HL-60/S4 treated with phorbol 12-myristate 13-acetate at 8.2 ng/mL for 4 days and 3 days (cell line): ENCODE data around the gene RNF217.

Source experiments
- in situ Hi-C: fragments of 300-500 bp; cut with MboI; formaldehyde crosslinking; loops from 2 replicates; pipeline ENCODE4 v1.15.0; 2022; ENCODE audit warnings: low sequenced_read_pairs

The RNF217 gene

GRCh38 chr6:125095580-125096301 lies 133.5 kb downstream of the RNF217 start:
- in situ Hi-C loops: no loop called here

- in situ Hi-C loops: no loop called here
Observed at GRCh38 chr6:125097186-125097585, 134.9 kb downstream of the RNF217 start.

- in situ Hi-C loops: no loop called here
Observed at GRCh38 chr6:125098253-125098652, 136.0 kb downstream of the RNF217 start.

- in situ Hi-C loops: no loop called here
Observed at GRCh38 chr6:125099211-125100073, 137.2 kb downstream of the RNF217 start.

GRCh38 chr6:125100074-125100652 lies 137.9 kb downstream of the RNF217 start:
- in situ Hi-C loops: no loop called here

- in situ Hi-C loops: no loop called here
Observed at GRCh38 chr6:125101128-125101527, 138.9 kb downstream of the RNF217 start.

- in situ Hi-C loops: no loop called here
Observed at GRCh38 chr6:125101631-125102030, 139.4 kb downstream of the RNF217 start.

- in situ Hi-C loops: no loop called here
Observed at GRCh38 chr6:125102411-125102810, 140.2 kb downstream of the RNF217 start.

- in situ Hi-C loops: no loop called here
Observed at GRCh38 chr6:125102891-125103290, 140.7 kb downstream of the RNF217 start.

GRCh38 chr6:125104425-125104824 lies 142.2 kb downstream of the RNF217 start:
- in situ Hi-C loops: no loop called here

- in situ Hi-C loops: no loop called here
Observed at GRCh38 chr6:125107048-125107447, 144.8 kb downstream of the RNF217 start.

GRCh38 chr6:125107896-125108295 lies 145.7 kb downstream of the RNF217 start:
- in situ Hi-C loops: no loop called here

GRCh38 chr6:125110056-125110455 lies 147.8 kb downstream of the RNF217 start:
- in situ Hi-C loops: no loop called here

GRCh38 chr6:125111219-125111983 lies 149.2 kb downstream of the RNF217 start:
- in situ Hi-C loops: no loop called here

GRCh38 chr6:125112934-125113333 lies 150.7 kb downstream of the RNF217 start:
- in situ Hi-C loops: no loop called here

- in situ Hi-C loops: no loop called here
Observed at GRCh38 chr6:125114248-125114858, 152.1 kb downstream of the RNF217 start.

GRCh38 chr6:125116170-125116569 lies 153.9 kb downstream of the RNF217 start:
- in situ Hi-C loops: no loop called here

- in situ Hi-C loops: no loop called here
Observed at GRCh38 chr6:125116710-125117109, 154.5 kb downstream of the RNF217 start.

GRCh38 chr6:125117818-125118217 lies 155.6 kb downstream of the RNF217 start:
- in situ Hi-C loops: no loop called here

- in situ Hi-C loops: no loop called here
Observed at GRCh38 chr6:125120054-125120590, 157.9 kb downstream of the RNF217 start.
